GM03348 (cell line): ENCODE data around the gene IGFBP3.

Experiments
- DNase-seq: peaks from one replicate; pipeline ENCODE4 v3.0.0; 2012; ENCODE audit warnings: low spot score

Gene IGFBP3

DNA sequence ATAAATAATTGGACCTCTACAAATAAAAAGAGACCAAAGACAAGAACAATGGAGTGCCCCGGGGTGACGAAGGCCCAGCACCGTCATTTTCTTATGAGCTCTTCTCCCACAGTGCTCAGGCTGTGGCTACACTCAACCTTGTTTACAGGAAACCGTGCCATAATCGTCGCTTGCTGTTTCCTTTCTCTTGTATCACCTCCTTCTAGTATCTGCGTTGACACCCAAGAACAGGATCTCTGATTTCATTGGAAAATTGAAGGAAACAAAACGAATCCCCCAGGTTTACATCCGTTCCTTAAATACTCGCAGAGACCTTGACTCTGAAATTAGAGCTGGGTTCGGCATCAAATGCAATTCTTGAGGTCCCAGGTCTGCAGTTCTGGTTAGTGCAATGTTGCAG, 1.7 kb upstream of the IGFBP3 start:
- no peak for DNase-seq

GRCh38 chr7:45921699-45922519, 837 bp upstream of the IGFBP3 start:
- peak; percentile 71 for DNase-seq

DNA sequence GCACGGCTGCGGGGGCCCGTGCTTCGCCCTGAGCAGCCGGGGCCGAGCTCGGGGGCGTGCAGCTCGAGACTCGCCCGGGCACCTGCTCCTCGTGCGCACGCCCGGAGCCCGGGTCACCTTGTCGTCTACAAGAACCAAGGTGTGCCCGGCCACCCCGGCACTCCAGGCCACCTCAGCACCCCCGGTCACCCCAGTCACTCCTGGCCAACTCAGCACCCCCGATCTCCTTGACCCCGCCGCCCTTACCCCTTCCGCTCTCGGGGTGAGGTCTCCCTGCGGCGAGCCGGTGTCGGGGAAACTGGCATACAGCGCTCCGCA, 268 bp upstream of the IGFBP3 start:
- DNase-seq: no peak

DNA sequence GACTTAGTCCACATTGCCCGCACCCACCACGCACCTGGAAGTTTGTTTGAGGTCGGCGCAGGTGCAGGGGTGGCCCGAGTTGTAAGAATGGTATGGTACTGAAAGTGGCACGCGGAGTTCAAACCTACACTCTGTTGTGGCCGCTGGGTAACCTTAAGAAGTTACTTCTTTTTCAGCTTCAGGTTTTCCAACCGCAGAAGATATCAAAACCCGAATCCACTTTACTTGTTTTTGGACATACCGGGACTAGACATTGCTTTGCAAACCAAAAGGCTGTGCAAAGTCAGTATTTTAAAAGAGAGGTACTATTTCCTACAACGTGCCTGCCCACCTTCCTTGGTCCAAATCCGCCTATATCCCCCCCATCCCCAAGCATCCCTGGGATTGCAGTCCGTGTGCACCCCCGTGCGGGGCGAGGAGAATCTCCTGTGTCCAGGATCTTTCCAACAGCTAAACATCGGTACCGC, 1.0 kb downstream of the IGFBP3 start:
- peak; percentile 25 for DNase-seq

- DNase-seq: peak; percentile 30
Observed at GRCh38 chr7:45919231-45919784, 1.8 kb downstream of the IGFBP3 start.

DNA sequence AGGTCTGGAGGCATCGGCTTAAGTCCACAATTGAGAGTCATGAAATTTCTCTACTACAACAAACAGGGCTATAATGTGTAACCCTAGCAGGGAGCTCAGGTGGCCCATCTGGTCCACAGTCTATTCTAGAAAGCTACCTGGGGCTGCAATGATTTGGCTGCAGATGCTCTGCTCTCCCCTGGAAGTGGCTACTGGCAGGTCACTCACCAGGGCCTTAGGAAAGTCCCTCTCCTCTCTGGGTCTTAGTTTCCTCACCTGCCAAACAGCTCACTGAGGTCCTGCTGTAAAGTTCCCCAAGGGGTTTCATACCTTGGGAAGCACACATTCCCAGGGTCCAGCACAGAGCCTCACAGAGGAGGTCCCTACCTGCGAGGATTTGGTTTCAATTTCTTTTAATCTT, 2.5 kb downstream of the IGFBP3 start:
- DNase-seq: peak; percentile 20

DNA sequence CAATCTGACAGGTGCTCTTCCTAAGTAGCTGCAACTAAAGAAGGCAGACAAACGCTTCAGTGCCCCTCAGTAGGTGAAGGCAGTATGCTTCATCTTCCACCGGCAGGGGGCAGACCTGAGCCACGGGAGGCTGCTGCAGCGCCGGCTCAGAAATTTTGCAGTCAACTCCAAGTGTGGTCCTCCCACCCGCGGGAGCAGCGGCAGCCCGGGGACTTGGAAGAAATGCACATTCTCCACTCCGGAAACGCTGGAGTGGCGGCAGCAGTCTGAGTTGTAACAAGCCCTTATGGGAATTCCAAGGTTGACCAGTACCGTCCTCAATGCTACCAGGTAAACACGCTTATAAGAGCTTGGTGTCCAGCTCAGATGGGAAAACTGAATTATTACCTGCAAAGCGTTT, 3.4 kb downstream of the IGFBP3 start:
- peak; percentile 90 for DNase-seq

GRCh38 chr7:45917064-45917463, 4.0 kb downstream of the IGFBP3 start:
- no peak for DNase-seq

DNA sequence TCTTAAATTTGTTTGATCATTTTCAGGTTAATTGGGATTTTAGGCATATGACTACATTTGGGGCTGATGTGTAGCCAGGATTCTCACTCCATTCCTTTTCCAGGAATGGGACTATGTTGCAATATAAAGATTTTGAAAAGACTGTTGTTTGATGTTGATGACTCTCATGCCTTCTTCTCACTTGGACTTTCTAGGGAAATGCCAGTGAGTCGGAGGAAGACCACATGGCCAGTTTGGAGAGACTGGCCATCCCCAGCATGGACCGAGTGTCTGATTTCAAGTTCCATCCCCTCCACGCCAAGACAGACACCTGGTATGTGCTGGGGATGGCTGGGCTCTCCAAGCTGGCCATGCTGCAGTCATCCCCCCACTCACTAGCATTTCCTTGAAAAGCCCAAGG, 5.5 kb downstream of the IGFBP3 start:
- DNase-seq: no peak

GRCh38 chr7:45914911-45915310, 6.2 kb downstream of the IGFBP3 start:
- DNase-seq: no peak

GRCh38 chr7:45912972-45913371, 8.1 kb downstream of the IGFBP3 start:
- no peak for DNase-seq

- DNase-seq: no peak
Observed at GRCh38 chr7:45911311-45911710, 9.8 kb downstream of the IGFBP3 start.

- no peak for DNase-seq
Observed at GRCh38 chr7:45910855-45911254, 10.2 kb downstream of the IGFBP3 start.

- no peak for DNase-seq
Observed at GRCh38 chr7:45909561-45909960, 11.5 kb downstream of the IGFBP3 start.

DNA sequence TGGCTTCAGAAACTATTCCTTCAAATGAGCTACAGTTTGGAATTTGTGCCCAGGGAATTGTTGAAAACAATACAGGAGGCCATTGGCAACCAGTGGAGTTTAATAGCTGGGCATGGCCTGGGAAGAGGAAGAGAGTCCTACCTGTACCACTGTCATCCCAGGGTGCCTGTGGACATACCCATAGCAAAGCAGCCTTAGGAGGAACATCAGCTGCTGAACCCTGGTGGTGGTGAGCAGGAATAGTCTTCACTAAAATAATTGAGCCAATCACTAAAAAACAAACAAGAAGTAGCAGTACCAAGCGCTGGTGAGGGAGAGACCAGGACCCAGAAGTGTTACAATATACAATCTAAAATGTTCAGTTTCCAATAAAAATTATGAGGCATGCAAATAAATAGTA, 18.3 kb downstream of the IGFBP3 start:
- DNase-seq: no peak

DNA sequence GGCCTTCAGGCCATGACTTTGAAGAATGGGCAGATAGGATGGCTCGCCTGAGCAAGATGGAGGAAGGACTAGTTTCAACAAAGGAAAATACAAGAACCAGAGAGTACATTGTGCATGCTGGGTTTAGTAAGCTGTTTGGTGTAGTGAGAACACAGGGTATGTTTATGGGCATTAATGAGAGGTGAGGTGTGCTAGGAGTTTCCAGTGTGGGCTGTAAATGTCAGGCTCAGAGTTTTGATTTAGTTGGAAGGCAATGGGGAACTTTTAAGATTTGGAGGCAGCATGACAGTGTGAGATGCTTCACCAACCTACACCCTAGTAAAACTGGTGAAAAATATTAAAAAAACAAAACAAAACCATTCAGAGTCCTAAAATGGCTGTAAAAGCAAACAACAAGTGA, 19.5 kb downstream of the IGFBP3 start:
- DNase-seq: no peak

GRCh38 chr7:45898222-45898621, 22.9 kb downstream of the IGFBP3 start:
- no peak for DNase-seq

- DNase-seq: peak; percentile 61
Observed at GRCh38 chr7:45897042-45897690, 23.9 kb downstream of the IGFBP3 start.

- DNase-seq: no peak
Observed at GRCh38 chr7:45894665-45895062, 26.4 kb downstream of the IGFBP3 start.

DNA sequence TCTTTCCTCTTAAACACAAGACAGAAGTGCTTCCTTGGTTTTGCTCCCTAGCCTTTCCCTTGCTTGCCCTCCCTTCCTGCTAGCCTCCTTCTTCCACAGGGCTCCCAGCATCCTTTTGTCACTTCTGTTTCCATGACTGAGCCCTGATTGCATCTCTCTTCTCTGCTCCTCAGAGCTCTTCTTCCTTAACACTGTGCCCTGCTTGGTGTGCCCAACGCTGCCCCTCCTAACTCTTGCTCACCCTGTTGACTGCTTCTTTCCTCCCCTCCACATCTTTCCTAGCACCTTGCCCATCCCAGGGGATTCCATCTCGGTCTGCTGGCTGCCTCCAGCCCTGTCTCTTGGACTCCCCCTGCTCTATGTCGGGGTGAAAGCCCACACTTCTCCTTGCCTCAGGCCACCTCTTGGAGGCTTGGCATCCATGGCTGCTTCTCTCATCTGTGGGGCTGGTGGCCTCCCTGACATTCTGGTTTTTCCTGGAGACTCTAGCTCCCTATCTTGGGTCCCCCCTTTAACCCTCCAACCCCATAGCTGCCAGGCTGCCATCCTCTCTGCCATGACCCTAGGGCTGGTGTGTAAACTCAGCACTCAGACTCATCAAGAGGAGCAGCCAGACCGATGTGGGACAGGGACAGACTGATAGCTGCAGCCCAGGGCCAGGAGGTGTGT, 26.9 kb downstream of the IGFBP3 start:
- DNase-seq: no peak

- DNase-seq: no peak
Observed at GRCh38 chr7:45893374-45893995, 27.6 kb downstream of the IGFBP3 start.

DNA sequence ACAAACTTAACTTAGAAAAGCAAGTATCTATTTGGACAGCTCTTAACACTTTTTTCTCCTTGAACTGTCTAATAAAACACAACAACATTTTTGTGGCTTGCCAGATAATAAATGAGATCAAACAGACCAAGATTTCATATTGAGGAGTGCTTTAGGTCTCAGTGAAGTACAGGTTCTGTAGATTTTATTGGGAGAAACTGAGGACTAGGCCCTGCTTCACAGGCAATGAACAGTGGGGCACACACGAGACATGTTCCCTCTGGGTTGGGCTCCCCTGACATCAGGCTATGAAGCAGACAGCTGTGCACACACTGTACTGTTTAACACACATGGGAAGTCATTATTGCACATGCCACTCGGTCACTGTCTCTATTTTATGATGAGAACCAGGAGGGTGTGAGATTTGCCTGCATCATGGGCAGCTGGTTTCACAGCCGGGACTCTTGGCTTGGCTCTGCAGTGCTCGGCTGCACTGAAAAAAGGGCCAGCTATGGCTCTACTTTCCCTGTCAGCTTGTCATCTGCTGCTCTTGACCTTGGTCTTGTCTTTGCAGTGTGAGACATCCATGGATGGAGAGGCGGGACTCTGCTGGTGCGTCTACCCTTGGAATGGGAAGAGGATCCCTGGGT, 28.6 kb downstream of the IGFBP3 start:
- no peak for DNase-seq
